NCI-H2107 treated with DMSO at 0.1 percent for 48 hours (cell line): ENCODE measurements around the gene CETP.
A peak's percentile ranks its signal among the peaks of the same experiment; 100 is the strongest.
"Not testable (repeated sequence)": the region's sequence is repeated elsewhere in the genome, so short reads cannot be mapped to it uniquely, and the experiment has no call there.

Experiments
- DNase-seq: peaks from one replicate; lab custom pipeline; 2025; ENCODE audit not compliant: unreplicated experiment; lab: John Stamatoyannopoulos, UW

Gene CETP

GRCh38 chr16:56933828-56934598 is 27.7 kb upstream of the CETP start:
- DNase-seq, result no peak

- not testable (repeated sequence) for DNase-seq
These were observed 27.1 kb upstream of the CETP start for GRCh38 chr16:56934599-56935145.

DNA sequence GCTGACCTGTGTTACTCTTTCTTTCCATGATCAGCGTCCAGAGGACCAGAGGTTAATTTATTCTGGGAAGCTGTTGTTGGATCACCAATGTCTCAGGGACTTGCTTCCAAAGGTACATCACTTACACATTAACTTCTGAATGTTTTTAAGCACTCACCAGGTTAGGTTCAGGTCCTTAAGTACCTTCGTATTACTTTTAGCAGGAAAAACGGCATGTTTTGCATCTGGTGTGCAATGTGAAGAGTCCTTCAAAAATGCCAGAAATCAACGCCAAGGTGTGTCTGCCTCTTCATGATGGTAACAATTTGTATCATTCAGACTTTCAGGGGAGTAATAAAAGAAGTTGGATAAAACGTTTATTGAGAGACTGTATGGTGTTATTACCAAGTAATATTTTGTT is 26.5 kb upstream of the CETP start:
- DNase-seq, result no peak

GRCh38 chr16:56936491-56936890 is 25.3 kb upstream of the CETP start:
- peak; percentile 62 for DNase-seq

- peak; percentile 40 for DNase-seq
These were observed 24.8 kb upstream of the CETP start for GRCh38 chr16:56936950-56937349.

DNA sequence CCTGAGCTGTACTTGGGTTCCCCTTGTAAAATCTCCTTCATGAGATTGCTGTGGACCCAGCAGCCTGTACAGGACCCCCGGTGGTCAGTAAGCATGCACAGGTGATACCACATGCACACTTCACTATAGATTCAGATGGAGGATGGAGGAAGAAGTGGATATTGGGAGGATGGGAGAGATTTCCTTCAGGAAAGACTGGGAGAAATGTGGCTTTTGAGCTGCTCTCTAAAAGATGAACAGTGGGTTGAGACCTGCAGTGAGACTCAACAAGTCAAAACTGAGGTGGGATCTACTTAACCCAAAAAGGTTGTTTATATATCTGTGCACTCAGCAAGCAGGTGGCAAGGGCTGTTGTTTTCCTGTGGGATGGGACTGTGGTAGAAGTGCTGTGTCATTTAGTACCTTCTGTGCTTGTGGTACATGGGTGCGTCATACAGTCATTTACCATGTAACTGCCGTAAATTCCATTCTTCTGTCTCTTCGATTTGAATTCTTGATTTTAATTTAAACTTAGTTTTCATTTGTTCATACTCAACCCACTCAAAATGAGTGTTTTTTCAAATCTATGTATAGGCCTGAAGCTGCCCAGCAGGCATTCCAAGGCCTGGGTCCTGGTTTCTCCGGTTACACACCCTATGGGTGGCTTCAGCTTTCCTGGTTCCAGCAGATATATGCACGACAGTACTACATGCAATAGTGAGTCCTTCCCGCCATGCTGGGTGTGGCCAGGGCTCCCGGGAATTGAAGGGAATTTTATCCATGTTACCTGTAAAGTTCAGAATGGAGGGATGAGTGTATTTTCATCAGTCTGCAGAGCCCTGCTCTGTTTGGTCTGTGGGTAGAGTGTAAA is 22.9 kb upstream of the CETP start:
- peak; percentile 81 for DNase-seq

GRCh38 chr16:56939801-56940200 is 21.9 kb upstream of the CETP start:
- DNase-seq, result peak; percentile 96

DNA sequence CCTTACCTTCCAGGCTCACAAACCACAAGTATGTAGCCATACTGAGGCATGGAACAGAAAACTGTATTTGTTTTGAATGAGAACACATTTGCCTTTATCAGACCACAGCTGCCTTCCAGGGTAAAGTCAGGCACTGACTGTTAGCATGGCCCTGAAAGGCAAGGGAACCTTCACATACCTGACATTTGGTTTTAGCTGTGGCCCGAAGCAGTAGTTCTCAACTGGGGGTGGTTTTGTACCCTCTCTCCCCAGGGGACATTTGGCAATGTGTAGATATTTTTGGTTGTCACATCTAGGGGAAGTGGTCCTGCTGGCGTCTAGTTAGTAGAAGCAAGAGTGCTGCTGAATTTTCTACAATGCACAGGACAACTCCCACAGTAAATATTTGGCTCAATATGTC is 20.7 kb upstream of the CETP start:
- DNase-seq, result no peak

DNA sequence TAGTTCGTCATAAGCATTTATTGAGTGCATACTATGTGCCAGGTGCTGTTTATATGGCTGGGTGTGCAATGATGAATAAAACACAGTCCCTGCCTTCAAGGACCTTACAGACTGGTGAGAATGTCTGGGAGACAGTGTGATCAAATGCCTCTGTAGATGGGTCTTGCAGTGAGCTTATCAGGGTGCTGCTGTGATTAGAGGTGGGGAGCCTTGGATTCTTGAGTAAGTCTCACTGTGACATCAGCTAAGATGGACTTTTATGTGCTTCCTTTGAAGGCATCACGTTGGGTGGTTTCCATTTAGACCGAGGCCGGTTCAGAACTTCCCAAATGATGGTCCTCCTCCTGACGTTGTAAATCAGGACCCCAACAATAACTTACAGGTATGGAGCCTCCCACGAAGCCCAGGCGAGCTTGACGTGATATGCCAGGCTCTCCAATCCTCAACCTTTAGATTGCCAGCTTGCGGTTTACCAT is 19.9 kb upstream of the CETP start:
- no peak for DNase-seq

DNA sequence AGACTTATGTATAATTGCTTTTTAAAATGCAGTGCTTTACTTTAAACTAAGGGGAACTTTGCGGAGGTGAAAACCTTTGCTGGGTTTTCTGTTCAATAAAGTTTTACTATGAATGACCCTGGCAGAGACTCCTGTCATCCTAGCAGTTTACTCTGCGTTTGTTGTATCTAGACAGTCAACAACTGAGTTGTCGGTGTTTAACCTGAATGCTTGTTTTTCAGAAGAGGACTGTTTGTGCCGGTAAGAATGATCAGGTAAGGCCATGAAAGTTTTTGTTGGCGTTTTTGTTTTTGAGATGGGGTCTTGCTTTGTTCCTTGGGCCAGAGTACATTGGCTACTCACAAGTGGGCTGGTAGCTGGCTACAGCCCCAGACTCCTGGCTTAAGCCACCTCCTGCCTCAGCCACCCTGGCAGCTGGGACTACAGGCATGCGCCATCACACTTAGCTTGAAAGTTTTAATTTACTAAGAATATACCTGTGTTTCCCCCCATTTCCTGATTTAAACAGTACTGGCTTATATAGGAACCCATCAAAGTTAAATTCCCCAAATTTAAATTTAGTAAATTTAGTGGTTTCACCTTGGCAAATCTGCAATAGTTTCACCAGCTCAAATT is 17.9 kb upstream of the CETP start:
- no peak for DNase-seq

- no peak for DNase-seq
These were observed 16.6 kb upstream of the CETP start for GRCh38 chr16:56944954-56945839.

DNA sequence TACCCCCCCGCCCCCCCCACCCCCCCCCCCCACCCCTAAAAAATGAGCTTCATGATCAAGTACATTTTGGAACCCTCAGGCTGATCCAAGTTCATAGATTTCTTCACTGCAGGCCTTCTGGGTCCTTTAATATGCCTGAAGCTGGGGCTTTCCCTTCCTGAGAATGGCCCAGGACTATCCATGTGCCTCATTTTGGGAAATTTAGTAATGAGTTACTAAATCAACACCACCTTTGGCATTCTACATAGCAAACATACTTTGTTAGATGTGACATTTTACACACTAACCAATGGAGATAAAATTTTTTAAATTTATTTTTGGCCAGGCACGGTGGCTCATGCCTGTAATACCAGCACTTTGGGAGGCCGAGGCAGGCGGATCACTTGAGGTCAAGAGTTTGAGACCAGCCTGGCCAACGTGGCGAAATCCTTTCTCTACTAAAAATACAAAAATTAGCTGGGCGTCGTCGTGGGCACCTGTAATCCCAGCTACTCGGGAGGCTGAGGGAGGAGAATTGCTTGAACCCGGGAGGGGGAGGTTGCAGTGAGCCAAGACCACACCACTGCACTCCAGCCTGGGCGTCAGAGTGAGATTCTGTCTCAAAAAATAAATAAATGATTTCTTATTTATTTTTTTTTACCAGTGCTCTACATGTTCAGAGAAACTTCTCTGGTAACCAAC is 15.8 kb upstream of the CETP start:
- no peak for DNase-seq

DNA sequence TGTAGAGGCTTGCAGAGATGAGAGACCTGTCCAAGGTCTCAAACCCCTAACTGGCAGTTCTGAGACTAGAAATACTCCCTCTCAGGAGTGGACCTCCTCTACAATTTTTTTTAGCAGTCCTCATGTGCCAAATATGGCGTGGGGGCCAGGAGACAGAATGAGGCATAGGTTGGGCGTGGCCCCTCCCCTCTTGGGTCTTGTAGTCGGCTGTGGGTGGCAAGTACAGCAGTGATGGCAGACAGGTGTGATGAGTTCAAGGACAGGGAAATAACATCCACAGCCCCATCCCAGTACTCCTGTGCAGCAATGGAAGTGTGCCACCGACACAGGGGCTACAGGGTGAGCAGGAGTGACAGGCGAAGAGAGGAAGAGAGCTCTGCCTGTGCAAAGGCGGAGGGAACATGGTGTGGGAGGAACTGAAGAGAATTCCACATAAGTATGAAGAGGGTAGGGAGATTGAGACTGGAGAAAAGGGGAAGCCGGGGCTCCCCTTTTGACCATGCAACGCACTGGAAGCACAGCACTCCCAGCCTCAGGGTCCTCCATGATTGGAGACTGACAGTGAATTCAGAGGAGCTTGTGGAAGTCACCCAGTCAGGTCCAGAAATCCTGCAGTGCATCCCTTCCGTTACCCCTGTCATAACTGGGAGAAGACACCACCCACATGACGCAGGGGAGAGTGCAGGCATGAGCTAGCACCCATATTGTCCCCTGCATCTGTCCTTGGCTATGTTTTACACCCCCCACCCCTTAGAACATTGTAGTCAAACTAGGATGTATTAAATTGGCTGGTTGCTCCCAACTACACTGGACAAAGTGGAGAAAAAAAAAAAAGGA is 14.8 kb upstream of the CETP start:
- no peak for DNase-seq

DNA sequence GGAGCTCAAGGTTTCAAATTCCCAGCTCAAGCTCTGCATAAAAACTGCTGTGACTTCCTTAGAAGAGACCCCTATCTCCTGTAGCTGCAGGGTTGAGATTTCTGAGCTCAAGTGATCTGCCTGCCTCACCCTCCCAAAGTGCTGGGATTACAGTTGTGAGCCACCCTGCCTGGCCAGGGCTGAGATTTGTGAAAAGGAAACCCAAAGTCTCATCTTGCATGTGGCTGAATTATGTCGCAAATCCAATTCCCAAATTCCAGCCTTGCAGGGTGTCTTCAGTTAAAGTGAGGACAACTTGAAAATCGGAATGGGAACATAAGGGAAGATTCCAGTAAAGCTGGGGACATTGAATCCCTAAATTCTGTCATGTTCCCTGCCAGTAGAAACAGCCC is 14.2 kb upstream of the CETP start:
- DNase-seq, result no peak

GRCh38 chr16:56948234-56948633 is 13.5 kb upstream of the CETP start:
- DNase-seq, result no peak

- no peak for DNase-seq
These were observed 11.7 kb upstream of the CETP start for GRCh38 chr16:56950051-56950450.

DNA sequence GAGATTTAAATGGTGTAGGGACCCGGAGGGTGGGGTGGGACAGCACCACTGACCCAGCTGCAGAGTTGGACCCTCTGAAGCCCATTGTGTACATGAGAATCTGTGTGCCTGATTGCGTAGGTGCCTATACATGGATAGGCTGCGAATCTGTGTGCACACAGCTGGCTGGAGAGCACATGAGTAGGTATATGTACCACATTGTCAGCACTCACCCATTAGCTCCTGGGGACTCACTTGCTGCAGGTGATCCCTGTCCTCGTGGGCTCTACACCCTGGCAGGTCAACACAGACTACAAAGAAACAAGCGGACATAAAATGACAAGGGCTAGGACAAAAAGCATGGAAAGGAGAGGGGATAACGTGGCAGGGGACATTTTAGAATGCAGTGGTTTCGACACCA is 11.3 kb upstream of the CETP start:
- DNase-seq, result no peak

DNA sequence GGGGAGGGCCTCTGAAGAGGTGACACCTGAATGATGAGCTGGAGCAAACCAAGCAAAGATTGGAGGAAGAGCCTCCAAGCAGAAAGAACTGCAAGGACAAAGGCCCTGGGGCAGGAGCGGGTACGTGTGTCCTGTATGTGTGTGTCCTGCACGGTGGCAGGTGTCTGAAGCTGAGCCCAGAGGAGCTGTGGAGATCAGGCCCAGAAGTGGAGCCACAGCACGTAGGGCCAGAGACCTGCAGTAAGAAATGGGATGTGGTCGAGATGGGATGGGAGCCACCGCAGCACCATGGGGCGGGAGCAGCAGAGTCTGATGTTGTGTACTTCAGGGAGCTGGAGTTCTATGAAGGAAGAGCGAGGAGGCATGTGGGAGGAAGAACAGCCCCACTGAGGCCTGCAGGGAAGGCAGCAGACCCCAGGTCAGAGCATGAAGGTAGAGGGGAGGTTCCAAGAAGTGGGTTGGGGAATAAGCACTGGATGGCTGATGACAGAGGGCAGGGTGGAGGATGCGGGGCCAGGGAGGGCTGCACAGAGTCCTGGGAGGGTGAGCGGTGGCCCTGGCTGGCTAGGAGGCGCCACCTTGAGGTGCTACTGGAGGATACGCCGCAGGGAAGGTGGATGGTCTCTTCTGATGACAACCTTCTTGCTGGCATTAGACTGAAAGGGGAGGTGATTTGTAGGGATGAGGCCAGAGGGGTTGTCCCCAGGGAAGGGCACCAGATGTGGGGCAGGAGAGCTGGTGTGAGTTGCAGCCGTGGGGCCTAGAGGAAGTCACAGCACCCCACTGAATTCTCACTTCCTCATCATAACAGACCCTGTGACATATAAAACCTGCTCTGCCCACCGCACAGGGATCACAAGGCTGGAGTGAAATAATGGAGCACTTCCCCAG is 10.6 kb upstream of the CETP start:
- peak; percentile 67 for DNase-seq
